Naive thymus-derived CD4-positive, alpha-beta T cell (primary cell): Measurements from ENCODE around the gene TEKT3. TPM values are rescaled to one million over a fixed set of nuclear protein-coding genes. Genes with fewer than 3 reads are reported as not detected.

Experiments used
- ATAC-seq: fragments of 150-1000 bp; cut with Tn5 transposase; 2 replicates; pipeline ENCODE4 v1.10.0; 2021; ENCODE audit warnings: mild to moderate bottlenecking, moderate library complexity
- CTCF ChIA-PET: fragments of 350-600 bp; sonication (Branson Sonifier 250); formaldehyde crosslinking; loops from one replicate; lab custom pipeline; 2021; ENCODE audit warnings: antibody characterized with exemption; lab: Charles Lee
- POLR2A ChIA-PET: fragments of 350-600 bp; sonication (Branson Sonifier 250); formaldehyde crosslinking; loops from one replicate; lab custom pipeline; 2021; ENCODE audit warnings: antibody characterized with exemption, inconsistent platforms; lab: Charles Lee
- DNase-seq, 9 donors: peaks; one replicate each; pipeline versions ENCODE4 v3.0.0 to v3.0.0-alpha.2; 2020 to 2022; ENCODE audit warnings: mixed read lengths in 1 of 9
- H3K27ac ChIP-seq: one replicate; pipeline ENCODE4 v1.7.0; 2013; ENCODE audit warnings: mild to moderate bottlenecking, low read depth, low read length, moderate library complexity
- H3K27me3 ChIP-seq, 2 donors: one replicate each; pipeline ENCODE4 v1.7.0; 2013; ENCODE audit warnings: low read length in 2 of 2, mild to moderate bottlenecking in 2 of 2, moderate library complexity in 2 of 2; ENCODE audit not compliant: control insufficient read depth in 2 of 2, insufficient read depth in 2 of 2
- H3K36me3 ChIP-seq, 3 experiments: 1 replicate in 2 of 3; 2 replicates in 1 of 3; pipeline ENCODE4 v1.7.0; 2013; ENCODE audit warnings: low read length in 3 of 3, mild to moderate bottlenecking in 3 of 3, moderate library complexity in 1 of 3; ENCODE audit not compliant: insufficient read depth in 3 of 3, control insufficient read depth in 2 of 3
- H3K4me1 ChIP-seq, 2 donors: one replicate each; pipeline ENCODE4 v1.7.0; 2013; ENCODE audit warnings: low read length in 2 of 2, mild to moderate bottlenecking in 2 of 2, moderate library complexity in 1 of 2; ENCODE audit not compliant: control insufficient read depth in 2 of 2, insufficient read depth in 2 of 2
- H3K4me3 ChIP-seq: 2 replicates; pipeline ENCODE4 v1.7.0; 2013; ENCODE audit warnings: mild to moderate bottlenecking, low read length
- H3K9me3 ChIP-seq, 3 experiments: 1 replicate in 2 of 3; 2 replicates in 1 of 3; pipeline ENCODE4 v1.7.0; 2013; ENCODE audit warnings: low read length in 3 of 3; ENCODE audit not compliant: control insufficient read depth in 2 of 3
- H3K27ac Mint-ChIP-seq, 9 donors: one replicate each; pipeline ENCODE4 v1.8.0; 2020 to 2022; ENCODE audit warnings: mixed read lengths in 9 of 9, mild to moderate bottlenecking in 8 of 9, moderate library complexity in 5 of 9, inconsistent platforms in 2 of 9
- H3K27me3 Mint-ChIP-seq, 5 donors: one replicate each; pipeline ENCODE4 v1.8.0; 2021 to 2022; ENCODE audit warnings: mixed read lengths in 5 of 5, mild to moderate bottlenecking in 1 of 5
- H3K36me3 Mint-ChIP-seq, 5 donors: one replicate each; pipeline ENCODE4 v1.8.0; 2020 to 2022; ENCODE audit warnings: mixed read lengths in 5 of 5, mild to moderate bottlenecking in 3 of 5, inconsistent platforms in 1 of 5
- H3K4me1 Mint-ChIP-seq, 7 donors: one replicate each; pipeline ENCODE4 v1.8.0; 2020 to 2022; ENCODE audit warnings: mixed read lengths in 7 of 7, mild to moderate bottlenecking in 3 of 7, inconsistent platforms in 1 of 7
- H3K4me3 Mint-ChIP-seq, 10 donors: one replicate each; pipeline ENCODE4 v1.8.0; 2020 to 2022; ENCODE audit warnings: mild to moderate bottlenecking in 10 of 10, mixed read lengths in 10 of 10, moderate library complexity in 6 of 10, inconsistent platforms in 2 of 10
- H3K9me3 Mint-ChIP-seq, 11 donors: one replicate each; pipeline ENCODE4 v1.8.0; 2020 to 2022; ENCODE audit warnings: mixed read lengths in 11 of 11, mild to moderate bottlenecking in 4 of 11, inconsistent platforms in 1 of 11, moderate library complexity in 1 of 11
- intact Hi-C, 2 donors: fragments of 100-400 bp; cut with micrococcal nuclease; formaldehyde crosslinking; loops; one replicate each; pipeline ENCODE4 v1.15.1; 2023
- polyA plus RNA-seq, 2 donors: library from polyadenylated mRNA; unstranded; fragments of 300-500 nt; fragmentation: Illumina TruSeq; gene quantifications; one replicate each; pipeline ENCODE4 v1.2.3, GENCODE V29; 2021
- total RNA-seq, 6 experiments: library from RNA in 5 of 6; stranded (reverse) in 5 of 6; gene quantifications; 1 replicate in 5 of 6; 2 replicates in 1 of 6; pipeline ENCODE4 v1.2.3 and lab custom pipeline; 2021 to 2026

TEKT3 gene
- total and polyA plus RNA-seq, 7 experiments from 2014 or later: 0.37 to 0.57 (median 0.49) TPM; not detected in 4

DNA sequence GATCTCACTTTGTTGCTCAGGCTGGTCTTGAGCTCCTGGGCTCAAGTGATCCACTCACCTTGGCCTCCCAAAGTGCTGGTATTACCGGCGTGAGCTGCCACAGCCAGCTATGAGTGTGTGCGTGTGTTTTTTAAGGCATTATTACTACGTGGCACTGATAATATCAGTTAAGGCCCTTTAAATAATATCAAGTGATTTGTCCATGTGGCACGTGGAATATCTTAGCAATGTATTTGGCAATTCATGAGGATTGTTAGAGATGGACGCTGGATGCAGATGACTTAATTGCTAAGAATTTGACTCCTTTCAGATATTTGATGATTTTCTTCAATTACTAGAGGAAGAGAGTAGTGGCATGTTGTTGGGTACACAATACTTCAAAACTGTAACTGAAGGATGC, 50.8 kb downstream of the TEKT3 start:
- H3K4me3 ChIP-seq: no peak overlapping the region
- H3K27ac ChIP-seq: no peak overlapping the region
- Mint-ChIP-seq H3K9me3 (peaks cover 0 to 2% (median 0%) of the 10 kb centered on the region in 11 donors), H3K4me1 (peaks cover 0 to 2% (median 0%) of the 10 kb centered on the region in 7 donors), H3K4me3 (no peak overlapping the region), H3K36me3 (no peaks in the 10 kb centered on the region), H3K27me3 (peaks cover 6 to 46% (median 38%) of the 10 kb centered on the region in 5 donors), H3K27ac (no peak overlapping the region)
- DNase-seq (no peak), ATAC-seq (no peak)
- no peaks in the 10 kb centered on the region for H3K4me1 ChIP-seq
- intact Hi-C loops: no loop called here
- ChIA-PET CTCF (no interaction called here), POLR2A (no interaction called here)
- no peaks in the 10 kb centered on the region for H3K9me3 ChIP-seq
- no peaks in the 10 kb centered on the region for H3K36me3 ChIP-seq
- H3K27me3 ChIP-seq: no peaks in the 10 kb centered on the region

- Histone ChIP-seq H3K36me3 (no peaks in the 10 kb centered on the region), H3K9me3 (no peaks in the 10 kb centered on the region), H3K4me1 (no peaks in the 10 kb centered on the region), H3K4me3 (no peak overlapping the region), H3K27ac (no peak overlapping the region), H3K27me3 (no peaks in the 10 kb centered on the region)
- CTCF ChIA-PET: no interaction called here
- H3K27ac Mint-ChIP-seq: no peak overlapping the region
- H3K27me3 Mint-ChIP-seq: peaks cover 6 to 54% (median 40%) of the 10 kb centered on the region in 5 donors
- no peak for DNase-seq
- no peak for ATAC-seq
- H3K36me3 Mint-ChIP-seq: no peaks in the 10 kb centered on the region
- POLR2A ChIA-PET: no interaction called here
- peaks cover 0 to 2% (median 0%) of the 10 kb centered on the region in 11 donors for H3K9me3 Mint-ChIP-seq
- H3K4me1 Mint-ChIP-seq: peaks cover 0 to 2% (median 0%) of the 10 kb centered on the region in 7 donors
- intact Hi-C loops: no loop called here
- no peak overlapping the region for H3K4me3 Mint-ChIP-seq
These were observed 51.9 kb downstream of the TEKT3 start for GRCh38 chr17:15289285-15290183.

DNA sequence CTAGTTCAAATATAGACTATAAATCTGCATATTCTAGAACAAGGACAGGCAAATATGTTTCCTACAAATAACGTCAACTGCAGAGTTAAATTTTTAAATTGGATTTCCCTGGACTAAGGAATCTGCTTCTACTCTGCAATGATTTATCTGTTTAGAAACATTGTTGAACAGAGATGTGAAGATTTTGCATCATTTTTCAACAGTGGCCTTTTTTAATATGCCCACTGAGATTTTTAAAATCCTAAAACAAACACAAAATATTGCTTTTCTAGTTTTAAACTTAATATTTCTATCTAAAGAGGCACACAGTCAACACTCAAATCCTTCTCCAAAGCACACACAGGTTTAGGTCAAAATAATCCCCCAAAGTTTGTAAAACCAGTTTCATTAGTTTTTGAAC, 52.5 kb downstream of the TEKT3 start:
- ChIA-PET CTCF (no interaction called here), POLR2A (no interaction called here)
- DNase-seq (no peak), ATAC-seq (no peak)
- Histone ChIP-seq H3K27ac (no peak overlapping the region), H3K4me1 (no peaks in the 10 kb centered on the region), H3K27me3 (no peaks in the 10 kb centered on the region), H3K36me3 (no peaks in the 10 kb centered on the region), H3K9me3 (no peaks in the 10 kb centered on the region), H3K4me3 (no peak overlapping the region)
- H3K36me3 Mint-ChIP-seq: no peaks in the 10 kb centered on the region
- H3K4me3 Mint-ChIP-seq: no peak overlapping the region
- H3K9me3 Mint-ChIP-seq: peaks cover 0 to 2% (median 0%) of the 10 kb centered on the region in 11 donors
- H3K4me1 Mint-ChIP-seq: peaks cover 0 to 2% (median 0%) of the 10 kb centered on the region in 7 donors
- H3K27me3 Mint-ChIP-seq: peaks cover 6 to 60% (median 42%) of the 10 kb centered on the region in 5 donors
- no peak overlapping the region for H3K27ac Mint-ChIP-seq
- intact Hi-C loops: no loop called here

DNA sequence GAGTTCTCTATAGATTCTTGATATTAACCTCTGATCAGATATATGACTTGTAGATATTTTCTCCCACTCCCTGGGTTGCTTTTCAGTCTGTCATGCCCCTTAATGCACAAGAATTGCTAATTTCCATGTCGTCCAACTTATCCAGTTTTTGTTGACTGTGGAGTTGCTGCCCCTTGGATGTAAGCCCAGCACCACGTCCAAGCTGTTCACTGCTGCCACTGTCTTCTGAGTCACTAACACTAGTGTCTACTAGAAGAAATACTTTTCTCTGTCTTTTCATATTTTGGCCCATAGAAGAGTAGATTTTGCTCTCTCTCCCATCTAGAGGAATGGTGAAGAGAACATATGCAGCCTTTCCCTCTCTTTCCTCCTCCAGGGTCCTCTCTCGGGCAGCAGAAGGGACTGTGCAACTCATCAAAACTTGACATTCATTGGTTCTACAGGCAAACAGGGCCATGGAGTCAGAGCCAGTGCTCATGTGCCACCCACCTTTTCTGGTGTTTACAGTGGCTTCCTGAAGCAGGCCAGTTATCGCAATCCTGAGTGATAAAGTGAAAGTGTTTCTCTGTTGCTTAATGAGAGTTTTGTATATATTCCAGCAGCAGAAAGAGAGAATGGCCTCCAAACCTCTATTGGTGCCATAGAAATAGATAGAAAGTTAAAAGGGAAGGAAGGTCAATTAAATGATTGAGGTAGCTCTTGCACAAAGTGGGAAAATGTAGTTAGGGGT, 53.7 kb downstream of the TEKT3 start:
- no peak overlapping the region for H3K27ac Mint-ChIP-seq
- ChIA-PET POLR2A (no interaction called here), CTCF (no interaction called here)
- DNase-seq: no peak
- peaks cover 0 to 4% (median 0%) of the 10 kb centered on the region in 5 donors for H3K36me3 Mint-ChIP-seq
- H3K4me1 Mint-ChIP-seq: peaks cover 0 to 2% (median 0%) of the 10 kb centered on the region in 7 donors
- peaks cover 0 to 11% (median 1%) of the 10 kb centered on the region in 11 donors for H3K9me3 Mint-ChIP-seq
- no peak for ATAC-seq
- Histone ChIP-seq H3K27me3 (no peaks in the 10 kb centered on the region), H3K27ac (no peak overlapping the region), H3K36me3 (no peaks in the 10 kb centered on the region), H3K9me3 (no peaks in the 10 kb centered on the region), H3K4me3 (no peak overlapping the region), H3K4me1 (no peaks in the 10 kb centered on the region)
- intact Hi-C loops: no loop called here
- peaks cover 6 to 49% (median 46%) of the 10 kb centered on the region in 5 donors for H3K27me3 Mint-ChIP-seq
- H3K4me3 Mint-ChIP-seq: no peak overlapping the region

- peaks cover 0 to 19% (median 3%) of the 10 kb centered on the region in 11 donors for H3K9me3 Mint-ChIP-seq
- ChIA-PET POLR2A (no interaction called here), CTCF (no interaction called here)
- peaks cover 0 to 5% (median 0%) of the 10 kb centered on the region in 5 donors for H3K36me3 Mint-ChIP-seq
- peaks cover 11 to 54% (median 47%) of the 10 kb centered on the region in 5 donors for H3K27me3 Mint-ChIP-seq
- intact Hi-C loops: no loop called here
- Histone ChIP-seq H3K4me3 (no peak overlapping the region), H3K36me3 (no peaks in the 10 kb centered on the region), H3K4me1 (no peaks in the 10 kb centered on the region), H3K27me3 (no peaks in the 10 kb centered on the region), H3K9me3 (no peaks in the 10 kb centered on the region), H3K27ac (no peak overlapping the region)
- ATAC-seq: no peak
- H3K27ac Mint-ChIP-seq: no peak overlapping the region
- H3K4me3 Mint-ChIP-seq: no peak overlapping the region
- DNase-seq: no peak
- H3K4me1 Mint-ChIP-seq: no peaks in the 10 kb centered on the region
These were observed 55.9 kb downstream of the TEKT3 start for GRCh38 chr17:15285466-15285865.

GRCh38 chr17:15284537-15284936, 56.9 kb downstream of the TEKT3 start:
- no peak for DNase-seq
- CTCF ChIA-PET: no interaction called here
- no peak for ATAC-seq
- H3K36me3 Mint-ChIP-seq: peaks cover 0 to 5% (median 0%) of the 10 kb centered on the region in 5 donors
- H3K4me3 Mint-ChIP-seq: no peak overlapping the region
- no peaks in the 10 kb centered on the region for H3K4me1 Mint-ChIP-seq
- Histone ChIP-seq H3K4me1 (no peaks in the 10 kb centered on the region), H3K27ac (no peak overlapping the region), H3K4me3 (no peak overlapping the region), H3K9me3 (no peaks in the 10 kb centered on the region), H3K27me3 (no peaks in the 10 kb centered on the region), H3K36me3 (no peaks in the 10 kb centered on the region)
- H3K27ac Mint-ChIP-seq: no peak overlapping the region
- peaks cover 0 to 19% (median 3%) of the 10 kb centered on the region in 11 donors for H3K9me3 Mint-ChIP-seq
- POLR2A ChIA-PET: interaction anchor here (0.6 kb wide), 1 partner anchor 215 kb away, joined by 4 read pairs; no protein-coding TSS in a partner anchor
- H3K27me3 Mint-ChIP-seq: peaks cover 13 to 45% (median 40%) of the 10 kb centered on the region in 5 donors
- intact Hi-C loops: no loop called here
